Measurements from ENCODE around the gene OVAAL. TPM values are rescaled to one million over a fixed set of nuclear protein-coding genes. Genes with fewer than 3 reads are reported as not detected.
A peak's percentile ranks its signal among the peaks of the same experiment; 100 is the strongest.

Gene OVAAL
- total and polyA plus RNA-seq, 2 of the 4 experiments (the other 2 are of a cell fraction) = not detected

DNA sequence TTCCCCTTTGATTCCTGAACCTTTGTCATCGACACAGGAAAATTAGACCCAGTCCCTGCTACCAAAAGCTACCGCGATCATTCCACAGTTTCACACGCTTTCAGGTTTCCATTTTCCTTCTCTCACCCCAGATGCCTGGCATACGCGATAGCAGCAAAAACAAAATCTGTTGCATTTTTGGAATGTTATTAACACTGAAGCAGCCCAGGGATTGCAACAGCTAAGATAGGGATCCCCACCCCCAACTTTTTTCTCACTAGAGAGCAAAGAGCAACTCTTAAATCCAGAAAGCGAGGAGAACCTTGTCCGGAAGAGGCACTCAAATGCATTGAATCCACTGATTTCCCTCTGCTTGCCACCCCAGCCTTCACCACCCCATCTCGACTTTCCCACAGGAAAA, 8.9 kb downstream of the OVAAL start:
- Histone ChIP-seq H2BK15ac (ENCODE audit: low read depth, low read length) (0 out of 3 replicates have a peak overlapping the region, but pooled peaks have one; percentile 20), H3K4ac (ENCODE audit: low read depth, low read length) (no peak overlapping the region), H3K9me3 (ENCODE audit: control insufficient read depth, insufficient read depth, low read length) (no peaks in the 10 kb centered on the region), H2AFZ (replicated peaks; ENCODE audit: low read length, poor library complexity) (no peak overlapping the region), H2BK120ac (ENCODE audit: low read depth, low read length) (no peak overlapping the region), H2AK5ac (ENCODE audit: low read depth, low read length) (no peak overlapping the region), H3K4me3 (ENCODE audit: insufficient read depth, low read depth, low read length) (no peak overlapping the region), H3K14ac (replicated peaks; ENCODE audit: low read depth, low read length) (no peak overlapping the region), H4K5ac (ENCODE audit: low read depth, low read length) (no peak overlapping the region), H3K36me3 (ENCODE audit: control insufficient read depth, insufficient read depth, low read length) (no peaks in the 10 kb centered on the region), H2BK20ac (ENCODE audit: low read depth, low read length) (no peak overlapping the region), H3K18ac (ENCODE audit: low read depth, low read length) (0 out of 2 replicates have a peak overlapping the region, but pooled peaks have one; percentile 9), H3K9ac (ENCODE audit: low read depth, low read length) (no peak overlapping the region), H3K27me3 (ENCODE audit: control insufficient read depth, insufficient read depth, low read length) (no peaks in the 10 kb centered on the region), H4K20me1 (ENCODE audit: insufficient read depth, low read length) (no peaks in the 10 kb centered on the region), H3K23ac (ENCODE audit: low read depth, low read length) (no peak overlapping the region), H3K56ac (ENCODE audit: extremely low read depth, insufficient read depth, low read length) (no peak overlapping the region), H2BK5ac (ENCODE audit: low read depth, low read length, poor library complexity, severe bottlenecking) (no peak overlapping the region), H3K79me1 (ENCODE audit: low read depth in 1 of 2, low read length in 2 of 2) (0 out of 4 replicates have a peak, but pooled peaks cover 0 to 5% of the 10 kb centered on the region in 2 experiments), H3K9me1 (ENCODE audit: insufficient read depth, low read length) (peaks cover 10% of the 10 kb centered on the region), H3K4me2 (ENCODE audit: low read depth, low read length) (no peak overlapping the region), H4K8ac (ENCODE audit: low read depth in 2 of 2, low read length in 2 of 2) (no peak overlapping the region), H3K4me1 (ENCODE audit: control insufficient read depth, insufficient read depth, low read length) (peaks cover 11% of the 10 kb centered on the region), H2AK9ac (replicated peaks; ENCODE audit: low read depth, low read length, poor library complexity) (no peak overlapping the region), H4K91ac (ENCODE audit: insufficient read depth, low read depth, low read length) (no peak overlapping the region), H3K27ac (ENCODE audit: insufficient read depth, low read length) (no peak overlapping the region)
- in situ Hi-C loops (cut with MboI; ENCODE audit: low sequenced_read_pairs) (no loop called here), dilution Hi-C loops (cut with HindIII; ENCODE audit: low sequenced_read_pairs, unreplicated experiment) (no loop called here), intact Hi-C loops (cut with micrococcal nuclease) (no loop called here)
- 100% methylated on average over 1 of the region's 9 CpGs; no CpG with 5 or more reads in 1 of the 2 experiments for WGBS, 2 experiments (ENCODE audit: extremely low coverage in 2 of 2, insufficient read length in 1 of 2)
- TF ChIP-seq MXI1 (IDR thresholded peaks at IDR 0.05; ENCODE audit: borderline replicate concordance, low read depth, low read length) (no peak), MAFK (IDR thresholded peaks at IDR 0.05; ENCODE audit: low read depth, low read length) (no peak), POLR2A (IDR thresholded peaks at IDR 0.05; ENCODE audit: low read depth, low read length) (no peak), RFX5 (IDR thresholded peaks at IDR 0.05; ENCODE audit: low read depth, low read length) (no peak), CHD1 (IDR thresholded peaks at IDR 0.05; ENCODE audit: low read depth, low read length) (no peak), CEBPB (IDR thresholded peaks at IDR 0.05; ENCODE audit: low read depth, low read length) (no peak), BHLHE40 (IDR thresholded peaks at IDR 0.05; ENCODE audit: low read depth, low read length) (no peak), NFE2L2 (IDR thresholded peaks at IDR 0.05; ENCODE audit: low read depth, low read length) (no peak), MAZ (IDR thresholded peaks at IDR 0.05; ENCODE audit: borderline replicate concordance, low read depth, low read length) (no peak), FOS (IDR thresholded peaks at IDR 0.05; ENCODE audit: low read depth, low read length) (no peak), RAD21 (IDR thresholded peaks at IDR 0.05; ENCODE audit: low read length) (no peak)
- TF ChIP-seq, protein P1, sequence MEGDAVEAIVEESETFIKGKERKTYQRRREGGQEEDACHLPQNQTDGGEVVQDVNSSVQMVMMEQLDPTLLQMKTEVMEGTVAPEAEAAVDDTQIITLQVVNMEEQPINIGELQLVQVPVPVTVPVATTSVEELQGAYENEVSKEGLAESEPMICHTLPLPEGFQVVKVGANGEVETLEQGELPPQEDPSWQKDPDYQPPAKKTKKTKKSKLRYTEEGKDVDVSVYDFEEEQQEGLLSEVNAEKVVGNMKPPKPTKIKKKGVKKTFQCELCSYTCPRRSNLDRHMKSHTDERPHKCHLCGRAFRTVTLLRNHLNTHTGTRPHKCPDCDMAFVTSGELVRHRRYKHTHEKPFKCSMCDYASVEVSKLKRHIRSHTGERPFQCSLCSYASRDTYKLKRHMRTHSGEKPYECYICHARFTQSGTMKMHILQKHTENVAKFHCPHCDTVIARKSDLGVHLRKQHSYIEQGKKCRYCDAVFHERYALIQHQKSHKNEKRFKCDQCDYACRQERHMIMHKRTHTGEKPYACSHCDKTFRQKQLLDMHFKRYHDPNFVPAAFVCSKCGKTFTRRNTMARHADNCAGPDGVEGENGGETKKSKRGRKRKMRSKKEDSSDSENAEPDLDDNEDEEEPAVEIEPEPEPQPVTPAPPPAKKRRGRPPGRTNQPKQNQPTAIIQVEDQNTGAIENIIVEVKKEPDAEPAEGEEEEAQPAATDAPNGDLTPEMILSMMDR (conservative IDR thresholded peaks at IDR 0.05; ENCODE audit: low read depth, low read length) = no peak
- TF ChIP-seq, protein P2, sequence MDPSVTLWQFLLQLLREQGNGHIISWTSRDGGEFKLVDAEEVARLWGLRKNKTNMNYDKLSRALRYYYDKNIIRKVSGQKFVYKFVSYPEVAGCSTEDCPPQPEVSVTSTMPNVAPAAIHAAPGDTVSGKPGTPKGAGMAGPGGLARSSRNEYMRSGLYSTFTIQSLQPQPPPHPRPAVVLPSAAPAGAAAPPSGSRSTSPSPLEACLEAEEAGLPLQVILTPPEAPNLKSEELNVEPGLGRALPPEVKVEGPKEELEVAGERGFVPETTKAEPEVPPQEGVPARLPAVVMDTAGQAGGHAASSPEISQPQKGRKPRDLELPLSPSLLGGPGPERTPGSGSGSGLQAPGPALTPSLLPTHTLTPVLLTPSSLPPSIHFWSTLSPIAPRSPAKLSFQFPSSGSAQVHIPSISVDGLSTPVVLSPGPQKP (IDR thresholded peaks at IDR 0.05; ENCODE audit: borderline replicate concordance, low read depth, low read length) = no peak
- ChIA-PET CTCF (no interaction called here), POLR2A (ENCODE audit: unreplicated experiment) (no interaction called here)
- DNase-seq = no peak
- BruUV-seq (replicated peaks) = no TSS peak
- no peak for ATAC-seq (ENCODE audit: low read depth)

Measured in IMR-90 (cell line).